Breast epithelium (tissue), 3 donors: Measurements from ENCODE around the gene SLC2A4RG.

Experiments used
- POLR2A ChIP-seq: fragments of 450-650 bp; IDR thresholded peaks from one replicate; pipeline ENCODE4 v1.6.1; 2016; ENCODE audit warnings: antibody characterized with exemption, mild to moderate bottlenecking, moderate library complexity
- POLR2AphosphoS5 ChIP-seq, 3 donors: sonication (generic); formaldehyde crosslinking; IDR thresholded peaks; one replicate each; pipeline ENCODE4 v1.6.1; 2017; ENCODE audit warnings: antibody characterized with exemption in 3 of 3
- TF ChIP-seq, protein P1 (sequence below), 3 donors: fragments of 450-650 bp; IDR thresholded peaks; one replicate each; pipeline ENCODE4 v1.5.1; 2016 to 2017; ENCODE audit warnings: antibody characterized with exemption in 3 of 3, mild to moderate bottlenecking in 3 of 3, moderate library complexity in 3 of 3

DNA sequence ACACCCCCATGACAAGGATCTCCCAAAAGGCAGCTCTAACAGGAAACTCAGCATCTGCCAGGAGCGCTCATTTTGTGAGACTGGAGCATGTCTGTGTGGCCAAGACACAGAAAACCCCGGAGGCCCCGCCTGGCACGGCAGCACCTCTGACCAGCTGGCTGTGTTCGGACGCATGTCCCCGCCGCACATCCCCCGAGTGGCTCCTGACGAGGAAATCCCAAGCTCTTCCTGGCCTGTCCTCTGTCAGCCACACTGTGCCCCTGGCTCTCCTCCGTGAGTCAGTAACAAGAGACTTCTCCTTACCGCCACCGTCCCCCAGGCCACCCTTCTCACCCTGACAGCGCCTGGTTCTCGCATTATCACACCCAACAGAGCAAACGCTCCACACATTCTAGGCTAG lies 14.4 kb downstream of the SLC2A4RG start:
- TF ChIP-seq, protein P1, sequence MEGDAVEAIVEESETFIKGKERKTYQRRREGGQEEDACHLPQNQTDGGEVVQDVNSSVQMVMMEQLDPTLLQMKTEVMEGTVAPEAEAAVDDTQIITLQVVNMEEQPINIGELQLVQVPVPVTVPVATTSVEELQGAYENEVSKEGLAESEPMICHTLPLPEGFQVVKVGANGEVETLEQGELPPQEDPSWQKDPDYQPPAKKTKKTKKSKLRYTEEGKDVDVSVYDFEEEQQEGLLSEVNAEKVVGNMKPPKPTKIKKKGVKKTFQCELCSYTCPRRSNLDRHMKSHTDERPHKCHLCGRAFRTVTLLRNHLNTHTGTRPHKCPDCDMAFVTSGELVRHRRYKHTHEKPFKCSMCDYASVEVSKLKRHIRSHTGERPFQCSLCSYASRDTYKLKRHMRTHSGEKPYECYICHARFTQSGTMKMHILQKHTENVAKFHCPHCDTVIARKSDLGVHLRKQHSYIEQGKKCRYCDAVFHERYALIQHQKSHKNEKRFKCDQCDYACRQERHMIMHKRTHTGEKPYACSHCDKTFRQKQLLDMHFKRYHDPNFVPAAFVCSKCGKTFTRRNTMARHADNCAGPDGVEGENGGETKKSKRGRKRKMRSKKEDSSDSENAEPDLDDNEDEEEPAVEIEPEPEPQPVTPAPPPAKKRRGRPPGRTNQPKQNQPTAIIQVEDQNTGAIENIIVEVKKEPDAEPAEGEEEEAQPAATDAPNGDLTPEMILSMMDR (IDR thresholded peaks at IDR 0.05): no peak
- no peak for TF ChIP-seq POLR2A
- no peak for TF ChIP-seq POLR2AphosphoS5 (IDR thresholded peaks at IDR 0.05)
